Measurements from ENCODE around the gene TOX3.

The TOX3 gene

DNA sequence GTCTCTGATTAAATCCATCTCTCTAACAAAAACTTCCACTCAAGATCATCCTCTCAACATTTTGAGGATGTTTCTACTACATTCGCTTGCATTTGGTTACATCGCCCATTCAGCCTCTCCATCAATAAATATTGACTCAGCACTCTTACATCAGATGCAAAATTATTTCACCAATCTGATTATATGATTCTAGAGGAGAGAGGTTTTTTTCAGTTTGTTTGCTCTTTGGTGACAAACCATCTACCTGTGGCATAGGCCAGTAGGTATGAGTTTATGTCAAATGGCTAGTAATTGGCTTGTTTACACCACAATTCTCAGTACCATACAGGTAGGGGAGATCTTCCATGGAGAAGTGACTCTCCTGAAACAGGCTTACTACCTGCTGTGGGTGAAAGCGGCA, 52.3 kb downstream of the TOX3 start:
- no peak overlapping the region for H3K4me3 ChIP-seq (ENCODE audit: low read length)
- TF ChIP-seq, protein P1, sequence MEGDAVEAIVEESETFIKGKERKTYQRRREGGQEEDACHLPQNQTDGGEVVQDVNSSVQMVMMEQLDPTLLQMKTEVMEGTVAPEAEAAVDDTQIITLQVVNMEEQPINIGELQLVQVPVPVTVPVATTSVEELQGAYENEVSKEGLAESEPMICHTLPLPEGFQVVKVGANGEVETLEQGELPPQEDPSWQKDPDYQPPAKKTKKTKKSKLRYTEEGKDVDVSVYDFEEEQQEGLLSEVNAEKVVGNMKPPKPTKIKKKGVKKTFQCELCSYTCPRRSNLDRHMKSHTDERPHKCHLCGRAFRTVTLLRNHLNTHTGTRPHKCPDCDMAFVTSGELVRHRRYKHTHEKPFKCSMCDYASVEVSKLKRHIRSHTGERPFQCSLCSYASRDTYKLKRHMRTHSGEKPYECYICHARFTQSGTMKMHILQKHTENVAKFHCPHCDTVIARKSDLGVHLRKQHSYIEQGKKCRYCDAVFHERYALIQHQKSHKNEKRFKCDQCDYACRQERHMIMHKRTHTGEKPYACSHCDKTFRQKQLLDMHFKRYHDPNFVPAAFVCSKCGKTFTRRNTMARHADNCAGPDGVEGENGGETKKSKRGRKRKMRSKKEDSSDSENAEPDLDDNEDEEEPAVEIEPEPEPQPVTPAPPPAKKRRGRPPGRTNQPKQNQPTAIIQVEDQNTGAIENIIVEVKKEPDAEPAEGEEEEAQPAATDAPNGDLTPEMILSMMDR (conservative IDR thresholded peaks at IDR 0.05; ENCODE audit: low read depth, low read length): no peak
- no peak for DNase-seq (ENCODE audit: low read depth)

DNA sequence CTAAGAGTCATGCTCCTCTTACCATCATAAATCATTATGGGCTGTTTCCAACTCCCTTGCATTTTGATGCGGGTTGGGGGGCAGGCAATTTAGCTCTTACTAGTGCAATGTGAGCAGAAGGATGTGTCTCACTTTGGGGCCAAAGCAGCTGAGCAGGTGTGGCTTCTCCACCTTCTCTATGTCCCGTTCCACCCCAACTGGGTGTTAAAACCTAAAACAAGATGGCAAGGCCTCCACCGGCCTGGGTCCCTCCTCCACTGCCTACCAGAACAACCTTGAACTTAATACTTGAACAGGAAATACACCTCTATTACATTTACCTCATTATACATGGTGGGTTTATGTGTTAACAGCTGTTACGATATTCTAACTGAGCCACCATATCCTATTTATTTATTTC, 52.8 kb downstream of the TOX3 start:
- TF ChIP-seq, protein P1 (conservative IDR thresholded peaks at IDR 0.05; ENCODE audit: low read depth, low read length): no peak
- no peak overlapping the region for H3K4me3 ChIP-seq (ENCODE audit: low read length)
- no peak for DNase-seq (ENCODE audit: low read depth)

DNA sequence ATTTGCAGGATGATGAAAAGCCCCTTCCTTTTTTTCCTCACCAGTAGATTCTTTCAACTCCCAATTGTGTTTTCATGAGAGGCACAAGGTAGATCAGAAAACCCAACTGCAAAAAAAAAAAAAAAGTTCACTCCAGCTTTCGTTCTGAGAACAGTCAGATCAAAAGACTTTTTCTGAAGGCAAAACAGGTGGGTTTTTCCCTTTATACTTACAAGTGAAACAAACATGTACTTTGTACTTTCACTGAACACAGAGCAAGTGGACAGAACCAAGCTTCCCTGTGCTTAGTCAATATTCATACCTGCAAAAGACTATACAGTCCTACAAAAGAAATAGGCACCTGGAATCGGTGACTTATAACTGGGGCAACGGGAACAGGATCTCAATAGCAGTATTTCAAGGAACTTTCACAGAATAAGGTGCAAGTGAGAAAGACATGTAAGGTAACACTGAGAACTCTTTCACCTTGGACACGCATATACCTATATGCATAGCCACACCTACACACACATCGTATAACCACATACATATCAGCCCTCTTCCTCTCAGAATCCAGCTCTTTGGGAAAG, 54.1 kb downstream of the TOX3 start:
- DNase-seq (ENCODE audit: low read depth): no peak
- TF ChIP-seq, protein P1 (conservative IDR thresholded peaks at IDR 0.05; ENCODE audit: low read depth, low read length): no peak
- H3K4me3 ChIP-seq (ENCODE audit: low read length): no peak overlapping the region

DNA sequence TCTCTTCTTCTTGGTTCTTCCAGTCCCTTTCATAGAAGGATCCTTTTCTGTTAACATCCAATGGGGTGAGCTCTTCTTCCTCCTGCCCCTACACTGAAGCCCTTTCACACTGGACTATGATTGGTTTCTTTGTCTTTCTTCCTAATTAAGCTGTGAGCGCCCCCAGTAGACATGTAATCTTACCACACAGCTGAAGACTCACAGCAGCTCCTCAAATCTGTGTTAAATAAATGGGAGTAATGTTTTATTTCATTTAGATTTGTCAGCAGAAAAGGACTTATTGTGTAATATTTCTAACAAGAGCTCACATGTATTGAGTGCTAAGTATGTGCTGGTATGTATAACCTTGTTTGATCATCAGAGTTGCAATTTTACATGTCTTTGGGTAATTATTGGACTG, 55.7 kb downstream of the TOX3 start:
- TF ChIP-seq, protein P1 (conservative IDR thresholded peaks at IDR 0.05; ENCODE audit: low read depth, low read length): no peak
- H3K4me3 ChIP-seq (ENCODE audit: low read length): no peak overlapping the region
- no peak for DNase-seq (ENCODE audit: low read depth)

DNA sequence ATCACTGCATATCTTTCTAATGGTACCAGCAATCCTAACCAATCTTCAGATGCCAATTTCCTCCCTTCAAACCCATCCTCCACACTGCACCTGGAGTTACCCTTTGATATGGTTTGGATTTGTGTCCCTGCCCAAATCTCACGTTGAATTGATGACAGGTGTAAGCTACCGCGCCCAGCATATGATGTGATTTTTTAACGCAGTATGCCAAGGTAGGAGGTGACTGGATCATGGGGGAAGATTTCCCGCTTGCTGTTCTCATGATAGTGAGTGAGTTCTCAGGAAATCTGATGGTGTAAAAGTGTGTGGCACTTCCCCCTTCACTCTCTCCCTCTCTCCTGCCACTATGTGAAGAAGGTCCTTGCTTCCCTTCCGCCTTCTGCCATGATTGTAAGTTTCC, 57.0 kb downstream of the TOX3 start:
- TF ChIP-seq, protein P1 (conservative IDR thresholded peaks at IDR 0.05; ENCODE audit: low read depth, low read length): no peak
- no peak overlapping the region for H3K4me3 ChIP-seq (ENCODE audit: low read length)
- no peak for DNase-seq (ENCODE audit: low read depth)

DNA sequence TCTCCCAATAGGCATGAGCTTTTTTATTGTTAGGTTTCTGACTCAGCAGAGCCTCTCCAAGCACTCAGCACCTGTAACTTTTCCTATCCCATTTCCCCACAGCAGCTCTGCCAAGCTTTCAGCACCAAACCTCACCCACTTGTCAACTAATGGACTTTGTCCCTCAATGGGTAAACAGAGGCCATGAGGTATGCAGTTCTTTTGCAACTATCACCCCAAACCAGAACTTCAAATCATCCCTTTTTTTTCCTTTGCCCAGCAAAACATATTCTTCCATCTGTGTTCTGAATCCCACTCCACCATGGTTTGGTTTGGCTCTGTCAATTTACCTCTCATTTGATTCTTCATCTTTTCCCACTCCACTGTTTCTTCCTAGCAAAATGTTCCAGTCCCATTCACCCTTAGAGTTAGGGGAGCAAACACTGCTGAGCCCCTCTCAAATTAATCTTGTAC, 58.1 kb downstream of the TOX3 start:
- no peak for DNase-seq (ENCODE audit: low read depth)
- TF ChIP-seq, protein P1 (conservative IDR thresholded peaks at IDR 0.05; ENCODE audit: low read depth, low read length): no peak
- H3K4me3 ChIP-seq (ENCODE audit: low read length): no peak overlapping the region

DNA sequence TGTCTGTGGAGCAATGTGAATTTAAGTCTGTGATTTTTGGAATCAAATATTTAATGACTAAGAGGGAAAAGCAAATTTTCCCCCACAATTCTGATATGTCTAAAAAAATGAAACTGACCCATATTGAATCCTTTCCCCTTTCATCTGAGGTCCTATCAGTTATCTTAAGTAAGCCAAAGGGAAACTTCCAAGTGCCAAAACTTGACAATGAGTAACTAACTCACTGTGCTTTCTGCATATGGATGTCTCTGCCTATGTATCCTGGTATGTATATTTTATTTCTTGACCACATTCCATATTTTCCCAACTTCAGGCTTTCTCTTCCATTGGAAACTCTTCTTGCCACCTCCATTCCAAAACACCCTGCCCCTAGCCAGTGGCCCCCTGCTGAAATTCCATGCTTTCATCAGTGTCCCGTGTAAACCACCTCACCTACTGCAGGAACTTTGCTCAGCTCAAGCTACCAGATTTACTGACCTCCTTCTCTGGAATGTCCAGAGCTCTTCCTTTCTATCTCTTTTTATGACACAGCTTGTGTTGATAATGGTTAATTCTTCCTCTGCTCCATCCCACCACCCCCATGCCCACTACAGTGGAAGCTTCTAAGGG, 59.0 kb downstream of the TOX3 start:
- TF ChIP-seq, protein P1 (conservative IDR thresholded peaks at IDR 0.05; ENCODE audit: low read depth, low read length): no peak
- H3K4me3 ChIP-seq (ENCODE audit: low read length): no peak overlapping the region
- no peak for DNase-seq (ENCODE audit: low read depth)
